Neural cell (in vitro differentiated cells): ENCODE measurements around the gene RAD51B. TPM values are rescaled to one million over a fixed set of nuclear protein-coding genes. Genes with fewer than 3 reads are reported as not detected.

ENCODE experiments used
- H2AFZ ChIP-seq: fragments of 200-600, 300-800 bp; sonication (generic), shearing (Covaris generic); 2 replicates; pipeline ENCODE4 v1.6.0; 2014; ENCODE audit warnings: low read depth, mild to moderate bottlenecking, antibody characterized with exemption, low read length, moderate library complexity
- H3F3A ChIP-seq: fragments of 200-600 bp; shearing (Covaris generic); 2 replicates; pipeline ENCODE4 v1.6.1; 2016; ENCODE audit warnings: mild to moderate bottlenecking, moderate library complexity, mixed read lengths, antibody characterized with exemption, low read length; ENCODE audit not compliant: insufficient read depth, poor library complexity, severe bottlenecking
- H3K27ac ChIP-seq: fragments of 200-600, 300-800 bp; sonication (generic), shearing (Covaris generic); 2 replicates; pipeline ENCODE4 v1.5.1; 2014; ENCODE audit warnings: mild to moderate bottlenecking, low read length, moderate library complexity
- H3K27me3 ChIP-seq: fragments of 300-800, 200-600 bp; sonication (generic), shearing (Covaris generic); 2 replicates; pipeline ENCODE4 v1.6.0; 2014; ENCODE audit warnings: mild to moderate bottlenecking, low read depth, low read length, moderate library complexity; ENCODE audit not compliant: insufficient read depth
- H3K36me3 ChIP-seq: fragments of 300-800, 200-600 bp; sonication (generic), shearing (Covaris generic); 2 replicates; pipeline ENCODE4 v1.5.1; 2014; ENCODE audit warnings: mild to moderate bottlenecking, antibody characterized with exemption, low read length, moderate library complexity; ENCODE audit not compliant: insufficient read depth
- H3K4me2 ChIP-seq: fragments of 300-800, 200-600 bp; sonication (generic), shearing (Covaris generic); 2 replicates; pipeline ENCODE4 v1.6.0; 2014; ENCODE audit warnings: mild to moderate bottlenecking, low read length
- H3K4me3 ChIP-seq: fragments of 300-800, 200-600 bp; sonication (generic), shearing (Covaris generic); 2 replicates; pipeline ENCODE4 v1.5.1; 2014; ENCODE audit warnings: mild to moderate bottlenecking, low read length, moderate library complexity
- H3K79me2 ChIP-seq: fragments of 200-600 bp; shearing (Covaris generic); replicated peaks from 2 replicates; pipeline ENCODE4 v1.6.0; 2014; ENCODE audit warnings: mild to moderate bottlenecking, low read length, moderate library complexity; ENCODE audit not compliant: insufficient read depth
- H3K9ac ChIP-seq: fragments of 300-800, 200-600 bp; sonication (generic), shearing (Covaris generic); 2 replicates; pipeline ENCODE4 v1.6.1; 2016; ENCODE audit warnings: mild to moderate bottlenecking, low read length, mixed read lengths
- H3K9me2 ChIP-seq: fragments of 200-600 bp; shearing (Covaris generic); 2 replicates; pipeline ENCODE4 v1.6.1; 2016; ENCODE audit warnings: mild to moderate bottlenecking, low read length, mixed read lengths; ENCODE audit not compliant: insufficient read depth
- H3K9me3 ChIP-seq: fragments of 200-600, 300-800 bp; sonication (generic), shearing (Covaris generic); 2 replicates; pipeline ENCODE4 v1.6.1; 2016; ENCODE audit warnings: mild to moderate bottlenecking, mixed run types, low read length, moderate library complexity, mixed read lengths
- H4K20me1 ChIP-seq: fragments of 200-600 bp; shearing (Covaris generic); 2 replicates; pipeline ENCODE4 v1.6.1; 2016; ENCODE audit warnings: mild to moderate bottlenecking, mixed run types; ENCODE audit not compliant: insufficient read depth
- CTCF ChIP-seq: fragments of 450-650 bp; IDR thresholded peaks from 2 replicates; pipeline ENCODE4 v1.5.1; 2014; ENCODE audit warnings: antibody characterized with exemption, mild to moderate bottlenecking, moderate library complexity; ENCODE audit not compliant: poor library complexity, severe bottlenecking
- MXI1 ChIP-seq: fragments of 450-650 bp; conservative IDR thresholded peaks from 2 replicates; pipeline ENCODE4 v1.6.1; 2014; ENCODE audit warnings: antibody characterized with exemption, mild to moderate bottlenecking; ENCODE audit not compliant: poor library complexity, severe bottlenecking
- POLR2AphosphoS5 ChIP-seq: IDR thresholded peaks from 2 replicates; pipeline ENCODE4 v1.6.1; 2012
- RAD21 ChIP-seq: fragments of 450-650 bp; conservative IDR thresholded peaks from 2 replicates; pipeline ENCODE4 v1.6.1; 2014; ENCODE audit warnings: antibody characterized with exemption, mild to moderate bottlenecking, moderate library complexity
- REST ChIP-seq: IDR thresholded peaks from 2 replicates; pipeline ENCODE4 v1.6.1; 2012; ENCODE audit warnings: borderline replicate concordance
- SMC3 ChIP-seq: fragments of 450-650 bp; conservative IDR thresholded peaks from 2 replicates; pipeline ENCODE4 v1.6.1; 2014; ENCODE audit warnings: antibody characterized with exemption, mild to moderate bottlenecking, moderate library complexity; ENCODE audit not compliant: poor library complexity
- TAF1 ChIP-seq: IDR thresholded peaks from 2 replicates; pipeline ENCODE4 v1.6.1; 2012; ENCODE audit warnings: low read depth
- polyA plus RNA-seq: library from polyadenylated mRNA; depleted of rRNA; stranded (reverse); fragments of >200 nt; gene quantifications from 2 replicates; pipeline ENCODE4 v1.2.3, GENCODE V29; 2014

Gene RAD51B
- polyA plus RNA-seq, 1 donor from 2014 or later = 3.1 TPM

- no peak overlapping the region for H3K4me3 ChIP-seq
- no peaks in the 10 kb centered on the region for H3K36me3 ChIP-seq
- H4K20me1 ChIP-seq = no peaks in the 10 kb centered on the region
- no peaks in the 10 kb centered on the region for H3K79me2 ChIP-seq
- H2AFZ ChIP-seq = no peak overlapping the region
- no peaks in the 10 kb centered on the region for H3F3A ChIP-seq
- no peaks in the 10 kb centered on the region for H3K27me3 ChIP-seq
- no peak overlapping the region for H3K4me2 ChIP-seq
- H3K9ac ChIP-seq = no peak overlapping the region
- no peak for TF ChIP-seq CTCF
- TF ChIP-seq POLR2AphosphoS5 = no peak
- TF ChIP-seq REST = no peak
- no peaks in the 10 kb centered on the region for H3K9me3 ChIP-seq
- H3K27ac ChIP-seq = no peak overlapping the region
- no peaks in the 10 kb centered on the region for H3K9me2 ChIP-seq
These were observed 932.9 kb downstream of the RAD51B start for GRCh38 chr14:68752271-68753006.

- Histone ChIP-seq H3K27me3 (no peaks in the 10 kb centered on the region), H2AFZ (no peak overlapping the region), H3K9me3 (no peaks in the 10 kb centered on the region), H3K79me2 (no peaks in the 10 kb centered on the region), H4K20me1 (no peaks in the 10 kb centered on the region), H3K4me2 (no peak overlapping the region), H3K4me3 (no peak overlapping the region), H3F3A (no peaks in the 10 kb centered on the region), H3K9me2 (no peaks in the 10 kb centered on the region), H3K9ac (no peak overlapping the region), H3K36me3 (no peaks in the 10 kb centered on the region), H3K27ac (no peak overlapping the region)
- TF ChIP-seq TAF1 (no peak), REST (no peak), CTCF (no peak), RAD21 (no peak), SMC3 (no peak), MXI1 (no peak)
These were observed 934.1 kb downstream of the RAD51B start for GRCh38 chr14:68753690-68754089.
